ENCODE results near the gene ATP5F1E. TPM values are rescaled to one million over a fixed set of nuclear protein-coding genes. Genes with fewer than 3 reads are reported as not detected.

The ATP5F1E gene
- total RNA-seq, 4 donors from 2014 or later, result 7.2 to 33.0 (median 25.8) TPM

DNA sequence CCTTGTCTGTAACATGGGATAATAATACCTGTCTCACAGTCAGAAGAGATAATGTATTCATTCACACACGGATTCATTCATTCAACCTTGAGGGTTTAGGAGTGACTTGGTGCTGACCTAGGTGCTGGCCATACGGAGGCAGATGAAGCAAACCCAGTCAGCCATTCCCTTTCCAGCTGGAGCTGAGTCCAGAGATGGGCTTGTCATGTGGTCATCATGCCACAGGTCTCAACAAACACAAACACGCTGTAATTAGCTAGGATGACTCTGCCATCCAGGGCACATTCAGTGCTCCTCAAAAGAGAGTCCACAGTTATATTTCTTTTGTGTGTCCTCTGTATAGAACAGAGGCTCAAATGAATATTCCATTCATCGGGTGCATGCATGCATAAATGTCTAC is 29.9 kb upstream of the ATP5F1E start:
- intact Hi-C loops (cut with DNase I; ENCODE audit: low total_unique reads), result no loop called here
- in situ Hi-C loops (cut with MboI; ENCODE audit: low pct_ligation_motif_present in 1 of 4, low pct_unique_long_range_greater_than_20kb in 1 of 4, low sequenced_read_pairs in 3 of 4), result no loop called here
- Histone ChIP-seq H3K27ac (no peak overlapping the region), H3K27me3 (peaks cover 4% of the 10 kb centered on the region), H3K36me3 (no peaks in the 10 kb centered on the region), H3K4me1 (peaks cover 0 to 4% (median 1%) of the 10 kb centered on the region in 4 donors), H3K4me3 (no peak overlapping the region), H3K9me3 (no peaks in the 10 kb centered on the region)
- TF ChIP-seq EP300 (IDR thresholded peaks at IDR 0.05; ENCODE audit: low read depth) (no peak), POLR2AphosphoS5 (IDR thresholded peaks at IDR 0.05) (no peak), POLR2A (IDR thresholded peaks at IDR 0.05) (no peak)
- TF ChIP-seq, protein P1, sequence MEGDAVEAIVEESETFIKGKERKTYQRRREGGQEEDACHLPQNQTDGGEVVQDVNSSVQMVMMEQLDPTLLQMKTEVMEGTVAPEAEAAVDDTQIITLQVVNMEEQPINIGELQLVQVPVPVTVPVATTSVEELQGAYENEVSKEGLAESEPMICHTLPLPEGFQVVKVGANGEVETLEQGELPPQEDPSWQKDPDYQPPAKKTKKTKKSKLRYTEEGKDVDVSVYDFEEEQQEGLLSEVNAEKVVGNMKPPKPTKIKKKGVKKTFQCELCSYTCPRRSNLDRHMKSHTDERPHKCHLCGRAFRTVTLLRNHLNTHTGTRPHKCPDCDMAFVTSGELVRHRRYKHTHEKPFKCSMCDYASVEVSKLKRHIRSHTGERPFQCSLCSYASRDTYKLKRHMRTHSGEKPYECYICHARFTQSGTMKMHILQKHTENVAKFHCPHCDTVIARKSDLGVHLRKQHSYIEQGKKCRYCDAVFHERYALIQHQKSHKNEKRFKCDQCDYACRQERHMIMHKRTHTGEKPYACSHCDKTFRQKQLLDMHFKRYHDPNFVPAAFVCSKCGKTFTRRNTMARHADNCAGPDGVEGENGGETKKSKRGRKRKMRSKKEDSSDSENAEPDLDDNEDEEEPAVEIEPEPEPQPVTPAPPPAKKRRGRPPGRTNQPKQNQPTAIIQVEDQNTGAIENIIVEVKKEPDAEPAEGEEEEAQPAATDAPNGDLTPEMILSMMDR (IDR thresholded peaks at IDR 0.05), result no peak
- no peak for DNase-seq
- 58 to 71% methylated on average over 4 of the region's 4 CpGs for WGBS, 2 donors (ENCODE audit: low coverage in 1 of 2)

DNA sequence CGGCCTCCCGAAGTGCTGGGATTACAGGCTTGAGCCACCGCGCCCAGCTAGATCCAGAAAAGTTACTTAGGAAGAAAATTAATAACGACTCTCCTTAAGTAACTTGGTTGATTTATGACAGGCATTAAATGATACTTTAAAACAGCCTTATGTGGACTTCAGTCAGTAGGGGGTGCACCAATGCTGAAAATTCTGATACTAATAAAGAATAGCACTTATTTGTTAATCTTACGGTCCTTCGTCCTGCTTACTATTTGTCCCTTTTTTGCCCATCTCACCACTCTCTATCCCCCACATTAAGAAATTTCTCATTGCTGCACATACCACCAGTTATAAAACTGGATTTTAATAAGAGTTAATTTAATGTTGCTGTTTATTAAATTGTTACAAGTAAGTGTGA is 23.2 kb upstream of the ATP5F1E start:
- intact Hi-C loops (cut with DNase I; ENCODE audit: low total_unique reads), result no loop called here
- WGBS, 2 donors (ENCODE audit: low coverage in 1 of 2), result 36 to 57% methylated on average over 3 to 7 of the region's 7 CpGs
- peaks cover 0 to 5% (median 0%) of the 10 kb centered on the region in 4 donors for H3K4me1 ChIP-seq
- H3K27ac ChIP-seq, result no peak overlapping the region
- DNase-seq, result no peak
- H3K36me3 ChIP-seq, result no peaks in the 10 kb centered on the region
- H3K9me3 ChIP-seq, result no peaks in the 10 kb centered on the region
- peaks cover 7% of the 10 kb centered on the region for H3K27me3 ChIP-seq
- no peak overlapping the region for H3K4me3 ChIP-seq
- in situ Hi-C loops (cut with MboI; ENCODE audit: low pct_ligation_motif_present in 1 of 4, low pct_unique_long_range_greater_than_20kb in 1 of 4, low sequenced_read_pairs in 3 of 4), result no loop called here
- TF ChIP-seq, protein P1 (IDR thresholded peaks at IDR 0.05), result peak in 3 of 5 experiments; percentile 10 to 17 (median 16)
- TF ChIP-seq EP300 (IDR thresholded peaks at IDR 0.05; ENCODE audit: low read depth), result no peak

DNA sequence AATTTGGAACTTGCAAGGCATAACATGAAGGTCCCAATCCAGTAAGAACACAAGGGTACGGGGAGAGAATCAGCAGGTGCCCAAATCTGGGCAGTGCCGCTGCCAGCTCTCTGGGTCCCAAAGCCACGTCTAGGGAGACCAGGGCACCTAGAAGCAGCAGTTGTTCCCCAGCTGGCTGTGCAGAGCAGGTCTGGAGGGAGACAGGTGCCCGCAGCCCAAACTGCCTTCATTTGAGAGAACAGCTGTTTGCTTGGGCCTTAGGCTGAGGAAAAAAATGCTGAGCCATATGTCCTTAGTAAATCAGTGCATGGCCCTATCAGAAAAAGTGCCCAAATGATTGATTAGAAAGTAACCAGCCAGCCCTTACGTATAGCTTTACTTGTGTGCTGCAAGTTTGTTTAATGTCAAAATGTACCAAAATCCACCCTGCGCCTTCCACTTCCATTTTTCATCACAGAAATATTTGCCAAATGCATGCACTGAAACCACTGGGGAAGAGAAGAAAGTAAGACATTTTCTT is 19.6 kb upstream of the ATP5F1E start:
- Histone ChIP-seq H3K27me3 (peaks cover 7% of the 10 kb centered on the region), H3K9me3 (no peaks in the 10 kb centered on the region), H3K36me3 (no peaks in the 10 kb centered on the region), H3K27ac (no peak overlapping the region), H3K4me3 (no peak overlapping the region), H3K4me1 (peaks cover 0 to 25% (median 9%) of the 10 kb centered on the region in 4 donors)
- intact Hi-C loops (cut with DNase I; ENCODE audit: low total_unique reads), result no loop called here
- TF ChIP-seq, protein P1 (IDR thresholded peaks at IDR 0.05), result no peak
- TF ChIP-seq POLR2A (IDR thresholded peaks at IDR 0.05), result no peak
- no peak for TF ChIP-seq POLR2AphosphoS5 (IDR thresholded peaks at IDR 0.05)
- TF ChIP-seq EP300 (IDR thresholded peaks at IDR 0.05; ENCODE audit: low read depth), result no peak
- WGBS, 2 donors (ENCODE audit: low coverage in 1 of 2), result 75 to 78% methylated on average over 1 to 6 of the region's 6 CpGs
- in situ Hi-C loops (cut with MboI; ENCODE audit: low pct_ligation_motif_present in 1 of 4, low pct_unique_long_range_greater_than_20kb in 1 of 4, low sequenced_read_pairs in 3 of 4), result no loop called here
- DNase-seq, result no peak

DNA sequence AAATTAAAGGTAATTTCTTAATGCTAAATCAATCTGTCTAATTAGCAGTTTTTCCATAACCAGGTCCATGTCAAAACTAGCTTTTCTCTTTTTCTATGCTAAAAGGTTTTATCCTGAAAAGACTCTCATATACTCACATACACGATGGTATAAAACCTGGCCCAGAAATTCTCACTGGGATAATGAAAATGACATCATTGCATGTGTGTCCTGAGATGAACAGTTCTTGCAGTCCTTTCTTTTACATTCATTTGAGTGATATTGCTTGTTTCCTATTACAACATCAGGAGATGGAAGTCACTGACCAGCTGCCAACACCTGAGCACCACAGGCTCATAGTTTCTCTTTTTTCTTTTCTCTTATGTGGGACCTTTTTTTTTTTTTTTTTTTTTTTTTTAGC is 18.3 kb upstream of the ATP5F1E start:
- Histone ChIP-seq H3K27ac (no peak overlapping the region), H3K9me3 (no peaks in the 10 kb centered on the region), H3K36me3 (no peaks in the 10 kb centered on the region), H3K27me3 (no peaks in the 10 kb centered on the region), H3K4me1 (peaks cover 0 to 26% (median 9%) of the 10 kb centered on the region in 4 donors), H3K4me3 (no peak overlapping the region)
- intact Hi-C loops (cut with DNase I; ENCODE audit: low total_unique reads), result no loop called here
- TF ChIP-seq EP300 (IDR thresholded peaks at IDR 0.05; ENCODE audit: low read depth), result no peak
- TF ChIP-seq POLR2AphosphoS5 (IDR thresholded peaks at IDR 0.05), result no peak
- no peak for TF ChIP-seq POLR2A (IDR thresholded peaks at IDR 0.05)
- TF ChIP-seq, protein P1 (IDR thresholded peaks at IDR 0.05), result no peak
- DNase-seq, result no peak
- in situ Hi-C loops (cut with MboI; ENCODE audit: low pct_ligation_motif_present in 1 of 4, low pct_unique_long_range_greater_than_20kb in 1 of 4, low sequenced_read_pairs in 3 of 4), result no loop called here
- WGBS, 2 donors (ENCODE audit: low coverage in 1 of 2), result 64 to 82% methylated on average over 1 of the region's 1 CpG

Data from transverse colon (tissue), 4 donors.